Right cardiac atrium (tissue), 5 donors: ENCODE data around the gene METTL24. TPM values are rescaled to one million over a fixed set of nuclear protein-coding genes. Genes with fewer than 3 reads are reported as not detected.

ENCODE experiments used
- ATAC-seq, 2 donors: fragments of 200-7000 bp; cut with Tn5 transposase; one replicate each; pipeline versions ENCODE4 v1.8.0 to v1.9.1; 2020; ENCODE audit warnings: moderate library complexity in 2 of 2, mild to moderate bottlenecking in 1 of 2
- DNase-seq, 3 donors: peaks; one replicate each; pipeline ENCODE4 v3.0.0-alpha.2; 2020
- H3K27ac ChIP-seq: one replicate; pipeline ENCODE4 v1.5.1; 2013; ENCODE audit warnings: mild to moderate bottlenecking, low read length, control low read depth, moderate library complexity
- H3K27me3 ChIP-seq: one replicate; pipeline ENCODE4 v1.6.1; 2013; ENCODE audit not compliant: control insufficient read depth, insufficient read depth
- H3K4me1 ChIP-seq: one replicate; pipeline ENCODE4 v1.6.1; 2013; ENCODE audit warnings: low read length; ENCODE audit not compliant: control insufficient read depth, insufficient read depth
- H3K4me3 ChIP-seq: one replicate; pipeline ENCODE4 v1.5.1; 2013; ENCODE audit warnings: low read length, control low read depth
- H3K9me3 ChIP-seq: one replicate; pipeline ENCODE4 v1.6.1; 2013; ENCODE audit warnings: low read length; ENCODE audit not compliant: control insufficient read depth
- WGBS: extraction: QIAGEN DNeasy Blood & Tissue Kit; methylation state at CpG from one replicate; pipeline ENCODE4 v1.1.7; 2013; 5-methylcytosine and 5-hydroxymethylcytosine counted together
- intact Hi-C, 4 donors: fragments of 100-400 bp; cut with DNase I; formaldehyde crosslinking; loops; one replicate each; pipeline versions ENCODE4 v1.11.0 to v1.14.0; 2022 to 2023
- long read RNA-seq, 4 donors: library from polyadenylated mRNA; unstranded; transcript quantifications; one replicate each; pipeline ENCODE4 v2.0.0, GENCODE V29; 2020 to 2021
- polyA plus RNA-seq: library from polyadenylated mRNA; stranded (reverse); fragments of 200-250 nt; gene quantifications from one replicate; pipeline ENCODE4 v1.2.3, GENCODE V29; 2013
- total RNA-seq, 4 donors: library from RNA; stranded (reverse); fragmentation: NEBNext Ultra II Directional; extraction: Animal tissue kit (Norgen Biotek cat#: 25700); gene quantifications; one replicate each; pipeline ENCODE4 v1.2.1, GENCODE V29; 2021
- donor health status: healthy with polysubstance abuse.
- donor health status: DM: no; HTN: yes; CAD: no.
- donor health status: DM: no; HTN: no; CAD: no.
- donor health status: DM: no; HTN: yes; CAD: no; lungs with severe emphysema.
- donor health status: DM: yes; HTN: yes; CAD: no.

METTL24 gene, protein sequence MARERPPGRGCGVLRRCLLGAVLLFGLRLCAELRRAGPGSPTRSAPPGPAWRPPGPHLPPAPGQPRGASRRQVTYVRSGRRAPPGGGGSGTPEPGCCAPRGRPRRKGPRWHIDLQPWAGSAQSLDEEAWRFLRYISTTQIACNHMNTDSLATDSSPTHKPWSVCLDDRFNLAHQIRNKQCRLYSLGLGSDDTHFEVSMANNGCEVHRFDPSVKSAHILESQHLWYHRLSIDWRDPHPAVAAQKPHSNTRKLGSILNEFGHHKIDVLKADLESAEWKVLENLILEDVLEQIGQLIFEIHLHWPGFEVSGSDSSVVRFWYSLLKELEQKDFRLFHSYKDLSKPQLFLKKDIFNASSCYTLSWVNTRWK
- total RNA-seq: 1 to 10 TPM; 3.5 to 4.2 (median 3.8) TPM
- polyA plus RNA-seq: 0.77 TPM
- long read RNA-seq, donor 1, transcript METTL24-201 (5 exons, 1,119 nt): major isoform, 5 of 10 reads
- long read RNA-seq, donor 1, partial matches to known transcripts: 0 of 10 reads
- long read RNA-seq, donor 1, other reads (novel, unspliced or antisense): 5 of 10 reads
- long read RNA-seq, donor 2, partial matches to known transcripts: 1 of 7 reads
- long read RNA-seq, donor 2, other reads (novel, unspliced or antisense): 3 of 7 reads
- long read RNA-seq, donor 3, partial matches to known transcripts: 2 of 4 reads
- long read RNA-seq, donor 3, other reads (novel, unspliced or antisense): 2 of 4 reads
- long read RNA-seq, donor 4, partial matches to known transcripts: 2 of 15 reads
- long read RNA-seq, donor 4, other reads (novel, unspliced or antisense): 9 of 15 reads

DNA sequence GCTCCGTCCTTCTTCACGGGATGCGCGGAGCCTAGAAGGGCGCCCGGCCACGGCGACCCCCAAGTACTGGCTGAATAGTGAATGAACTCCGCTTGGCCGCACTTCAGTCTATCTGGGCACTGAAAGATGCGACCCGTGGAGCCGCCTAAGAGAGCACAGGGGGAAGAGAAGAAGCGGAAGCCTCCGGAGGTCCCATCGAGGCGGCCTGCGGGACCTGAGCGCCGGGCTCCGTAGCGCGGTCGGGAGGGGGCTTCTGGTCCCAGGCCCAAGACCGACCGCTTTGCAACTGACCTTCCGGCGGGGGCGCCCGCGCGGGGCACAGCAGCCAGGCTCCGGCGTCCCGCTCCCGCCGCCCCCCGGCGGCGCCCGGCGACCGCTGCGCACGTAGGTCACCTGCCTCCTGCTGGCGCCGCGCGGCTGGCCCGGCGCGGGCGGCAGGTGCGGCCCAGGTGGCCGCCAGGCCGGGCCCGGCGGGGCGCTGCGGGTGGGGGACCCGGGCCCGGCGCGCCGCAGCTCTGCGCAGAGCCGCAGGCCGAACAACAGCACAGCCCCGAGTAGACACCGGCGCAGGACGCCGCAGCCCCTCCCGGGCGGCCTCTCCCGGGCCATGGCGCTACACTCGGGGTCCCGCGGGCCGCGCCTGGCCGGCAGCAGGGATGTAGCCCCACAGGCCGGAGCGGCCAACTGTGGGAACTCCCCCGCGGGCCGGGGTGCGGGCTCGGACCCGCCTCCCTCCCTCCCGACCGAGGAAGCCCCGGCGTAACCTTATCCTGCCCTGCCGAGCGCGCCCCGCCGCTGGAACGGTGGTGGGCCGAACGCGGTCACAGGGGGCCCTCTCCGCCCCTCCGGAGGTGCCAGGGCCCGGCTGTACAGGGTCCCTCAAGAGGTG lies at the start of gene METTL24:
METTL24 (minus strand) TSS at position 686 of the 889 bp plus-strand sequence; CDS start at position 609, 77 bp downstream.
- Histone ChIP-seq H3K27ac (peak within 1 kb of the TSS; percentile 81), H3K4me3 (peak within 1 kb of the TSS; percentile 91), H3K4me1 (peaks cover 2% of the 10 kb centered on the region), H3K27me3 (no peaks in the 10 kb centered on the region), H3K9me3 (no peaks in the 10 kb centered on the region)
- 1% methylated on average over 107 of the region's 107 CpGs for WGBS
- DNase-seq (peak; percentile 27 to 75 (median 71)), ATAC-seq (peak; percentile 73 to 74)
- intact Hi-C loops: no loop called here

DNA sequence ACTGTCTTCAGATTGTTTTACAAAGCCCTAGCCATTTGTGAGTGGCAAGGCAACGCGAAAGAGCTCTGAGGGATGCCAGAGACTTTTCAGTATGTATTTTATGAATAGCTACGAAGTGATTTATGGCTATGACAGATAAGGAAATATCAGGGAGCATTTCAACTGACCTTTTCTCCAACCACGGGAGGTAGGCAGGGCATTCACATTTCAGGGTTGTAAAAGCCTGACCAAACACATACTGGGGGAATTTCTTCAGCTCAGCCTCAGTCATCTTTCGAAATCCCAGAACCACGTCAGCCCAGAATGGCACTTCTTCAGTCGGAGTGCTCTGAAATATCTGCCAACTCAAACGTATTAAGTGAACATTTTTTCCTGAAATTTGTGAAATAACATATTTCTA lies 46.5 kb upstream of the METTL24 start:
- ATAC-seq (no peak), DNase-seq (no peak)
- Histone ChIP-seq H3K27me3 (no peaks in the 10 kb centered on the region), H3K27ac (no peak overlapping the region), H3K9me3 (no peaks in the 10 kb centered on the region), H3K4me3 (no peak overlapping the region), H3K4me1 (no peaks in the 10 kb centered on the region)
- WGBS: 60% methylated on average over 8 of the region's 8 CpGs
- intact Hi-C loops: no loop called here

DNA sequence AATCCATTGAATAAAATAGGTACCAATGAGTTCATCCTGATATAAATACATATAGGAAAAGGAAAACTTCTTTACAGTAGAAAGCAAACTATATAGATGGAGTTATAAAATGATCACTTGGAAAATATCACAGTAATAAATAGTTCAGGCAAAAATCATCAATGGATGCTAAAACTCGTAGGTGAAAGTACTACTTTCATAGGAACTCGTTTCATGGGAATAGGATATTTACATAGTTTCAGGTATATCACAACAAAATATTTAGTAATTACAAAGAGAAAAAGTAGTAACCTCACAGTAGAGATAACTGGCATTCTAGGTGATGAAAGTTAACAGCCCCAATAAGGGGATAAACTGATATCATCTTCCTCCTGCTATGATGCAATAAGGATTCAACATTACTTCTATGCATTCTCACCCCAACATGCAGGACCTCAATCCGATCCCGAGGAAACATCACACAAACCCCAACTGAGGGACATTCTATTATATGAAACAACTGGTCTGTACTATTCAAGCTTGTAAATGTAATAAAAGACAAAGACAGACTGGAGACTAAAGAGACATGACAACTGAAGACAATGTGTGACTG lies 43.5 kb upstream of the METTL24 start:
- Histone ChIP-seq H3K27ac (no peak overlapping the region), H3K4me3 (no peak overlapping the region), H3K27me3 (no peaks in the 10 kb centered on the region), H3K4me1 (no peaks in the 10 kb centered on the region), H3K9me3 (no peaks in the 10 kb centered on the region)
- intact Hi-C loops: no loop called here
- DNase-seq (no peak), ATAC-seq (no peak)
- 88% methylated on average over 4 of the region's 4 CpGs for WGBS

DNA sequence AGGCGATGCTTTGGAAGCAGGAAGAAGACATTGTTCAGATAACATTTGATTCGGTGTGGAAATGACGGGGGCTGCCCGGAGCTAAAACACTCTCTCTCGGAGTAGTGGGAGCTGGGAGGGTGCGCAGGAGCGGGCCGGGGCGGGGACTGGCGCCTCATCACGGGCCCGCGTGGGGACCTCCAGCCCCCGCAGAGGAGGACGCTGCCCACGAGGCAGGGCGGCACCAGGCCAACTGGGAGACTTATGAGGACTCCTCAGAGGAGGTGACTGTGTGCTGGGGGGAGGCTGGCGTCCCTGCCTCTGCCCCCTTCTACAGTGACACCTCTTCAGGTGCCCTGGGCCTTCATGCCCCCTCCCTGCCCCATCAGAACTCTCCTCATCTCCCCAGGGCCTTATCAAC lies 42.1 kb upstream of the METTL24 start:
- Histone ChIP-seq H3K4me1 (peaks cover 2% of the 10 kb centered on the region), H3K4me3 (peak overlapping the region; percentile 55), H3K27ac (no peak overlapping the region), H3K9me3 (no peaks in the 10 kb centered on the region), H3K27me3 (no peaks in the 10 kb centered on the region)
- WGBS: 34% methylated on average over 18 of the region's 18 CpGs
- ATAC-seq: peak; percentile 28 to 58
- intact Hi-C loops: no loop called here
- peak in 1 of 3 donors; percentile 42 for DNase-seq

DNA sequence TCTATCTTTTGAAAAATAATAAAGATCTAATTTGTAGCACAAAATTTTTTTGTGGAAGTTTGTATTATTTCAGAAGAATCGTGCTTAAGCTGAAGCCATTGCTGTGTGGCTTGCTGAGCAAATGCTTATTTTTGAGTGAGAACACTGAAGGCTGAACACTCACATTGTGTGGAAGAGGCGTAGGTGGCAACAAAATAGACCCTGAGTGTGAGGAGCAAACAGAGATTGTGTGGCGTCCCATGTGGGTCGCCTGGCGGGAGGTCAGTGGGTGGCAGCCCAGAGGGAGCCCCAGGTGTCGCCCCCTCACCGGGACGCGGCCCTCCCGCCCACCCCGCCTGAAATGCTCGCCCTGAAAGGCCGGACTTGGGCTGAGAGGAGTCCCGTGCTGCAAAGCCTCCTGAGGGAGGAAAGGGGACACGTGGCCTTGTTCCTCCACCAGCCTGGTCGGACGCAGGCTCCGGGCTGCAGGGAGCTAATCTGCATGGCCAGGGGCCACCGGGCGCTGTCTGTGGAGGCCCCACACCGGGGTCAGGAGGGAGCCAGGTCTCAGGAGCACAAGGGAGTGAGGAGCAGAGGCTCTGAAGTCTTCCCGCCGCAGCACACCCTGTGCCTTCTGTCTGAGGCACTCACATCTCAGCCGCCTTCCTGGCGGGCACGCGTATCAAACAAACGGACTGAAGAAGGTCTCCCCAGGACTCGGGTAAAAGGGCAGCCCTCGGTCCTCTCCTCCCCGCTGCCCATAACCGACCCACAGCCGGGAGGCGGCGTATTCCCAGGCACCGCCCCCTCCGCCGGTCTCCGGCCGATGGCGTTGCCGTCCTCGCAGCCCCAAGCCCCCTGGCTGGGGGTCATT lies 41.3 kb upstream of the METTL24 start:
- intact Hi-C loops: loop anchor here in 2 of 4 donors (10.0 kb wide), 3 partner anchors 215 to 695 kb away; partner anchors contain the start of gene CDC40 (in 1 of the 2)
- peak overlapping the region; percentile 55 for H3K4me3 ChIP-seq
- WGBS: 17% methylated on average over 43 of the region's 43 CpGs
- no peaks in the 10 kb centered on the region for H3K27me3 ChIP-seq
- H3K4me1 ChIP-seq: peaks cover 2% of the 10 kb centered on the region
- ATAC-seq: peak; percentile 70 to 78
- peak; percentile 33 to 72 (median 72) for DNase-seq
- H3K9me3 ChIP-seq: no peaks in the 10 kb centered on the region
- H3K27ac ChIP-seq: no peak overlapping the region

DNA sequence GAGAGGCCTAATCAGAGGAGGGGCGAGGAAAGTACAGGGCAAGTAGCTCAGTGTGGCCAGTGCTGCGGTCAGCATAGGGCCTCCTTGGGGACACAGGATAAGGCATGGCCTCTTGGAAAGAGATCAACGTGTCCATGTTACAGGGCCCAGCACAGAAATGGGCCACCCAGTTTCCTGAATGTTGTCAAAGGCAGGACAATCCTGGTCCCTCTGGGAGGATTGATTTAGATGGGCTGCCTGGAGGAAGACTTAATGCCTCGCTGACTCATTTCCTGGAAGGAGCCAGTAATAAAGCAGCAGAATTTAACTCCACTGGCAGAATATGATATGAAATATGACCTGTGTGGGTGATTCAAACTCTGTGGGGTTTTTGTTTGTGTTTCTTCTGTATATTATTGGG lies 40.6 kb upstream of the METTL24 start:
- ATAC-seq: peak in 1 of 2 donors; percentile 38

DNA sequence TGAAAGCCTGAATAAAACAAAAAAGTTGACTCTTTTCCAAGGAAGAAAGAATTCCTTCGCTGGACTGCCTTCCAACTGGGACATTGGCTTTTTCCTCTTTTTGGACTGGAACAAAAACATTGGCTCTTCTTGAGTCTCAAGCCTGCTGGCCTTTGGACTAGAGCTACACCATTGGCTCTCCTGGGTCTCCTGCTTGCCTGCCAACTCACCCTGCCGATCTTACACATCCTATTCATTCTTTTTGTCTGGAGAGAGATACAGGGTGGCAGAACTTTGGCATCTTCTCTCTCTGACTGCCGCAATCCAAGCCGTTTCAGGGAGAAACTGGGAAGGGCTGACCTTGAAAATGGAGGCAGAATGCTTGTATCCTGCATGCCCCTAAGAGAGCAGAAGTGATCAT lies 37.1 kb upstream of the METTL24 start:
- peak in 1 of 2 donors; percentile 25 for ATAC-seq
- WGBS: 39% methylated on average over 4 of the region's 4 CpGs
- intact Hi-C loops: loop anchor here in 2 of 4 donors (10.0 kb wide), 3 partner anchors 210 to 690 kb away; partner anchors contain the start of gene CDC40 (in 1 of the 2)

More for the DNA sequence above, 40.6 kb upstream of the METTL24 start:
- no peak overlapping the region for H3K4me3 ChIP-seq
- no peaks in the 10 kb centered on the region for H3K27me3 ChIP-seq
- peaks cover 2% of the 10 kb centered on the region for H3K4me1 ChIP-seq
- no peak overlapping the region for H3K27ac ChIP-seq
- 84% methylated on average over 4 of the region's 4 CpGs for WGBS
- intact Hi-C loops: loop anchor here in 2 of 4 donors (10.0 kb wide), 3 partner anchors 214 to 694 kb away; partner anchors contain the start of gene CDC40 (in 1 of the 2)
- no peaks in the 10 kb centered on the region for H3K9me3 ChIP-seq
- no peak for DNase-seq

DNA sequence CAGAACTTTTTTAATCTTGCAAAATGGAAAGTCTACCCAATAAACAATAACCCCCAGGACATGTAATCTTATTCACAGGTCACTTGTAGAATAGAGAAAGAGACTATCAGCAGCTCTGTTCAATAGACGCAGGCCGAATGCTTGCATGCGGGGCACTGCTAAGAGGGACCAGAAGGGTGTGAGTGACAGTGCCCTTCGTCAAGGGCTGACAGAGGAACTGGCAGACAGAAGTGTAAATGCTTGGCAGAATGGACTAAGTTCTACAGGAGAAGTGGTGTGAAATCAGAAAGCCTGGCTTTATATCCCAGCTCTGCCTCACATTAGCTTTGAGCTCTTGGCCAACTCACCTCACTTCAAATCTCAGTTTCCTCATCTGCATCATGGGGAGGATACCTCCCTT lies 36.3 kb upstream of the METTL24 start:
- 75% methylated on average over 4 of the region's 4 CpGs for WGBS
- Histone ChIP-seq H3K4me3 (no peak overlapping the region), H3K9me3 (no peaks in the 10 kb centered on the region), H3K4me1 (peaks cover 4% of the 10 kb centered on the region), H3K27ac (peak overlapping the region; percentile 63), H3K27me3 (no peaks in the 10 kb centered on the region)
- peak; percentile 56 to 58 for ATAC-seq
- DNase-seq: no peak
- intact Hi-C loops: loop anchor here in 2 of 4 donors (5.0 to 10.0 kb wide), 4 partner anchors 210 to 690 kb away; partner anchors contain the start of genes CDC40 (in 1 of the 2) and WASF1 (in 1 of the 2)

More for the DNA sequence above, 37.1 kb upstream of the METTL24 start:
- Histone ChIP-seq H3K27me3 (no peaks in the 10 kb centered on the region), H3K4me1 (peaks cover 2% of the 10 kb centered on the region), H3K4me3 (no peak overlapping the region), H3K27ac (peak overlapping the region; percentile 26), H3K9me3 (no peaks in the 10 kb centered on the region)
- peak in 2 of 3 donors; percentile 53 to 65 for DNase-seq

DNA sequence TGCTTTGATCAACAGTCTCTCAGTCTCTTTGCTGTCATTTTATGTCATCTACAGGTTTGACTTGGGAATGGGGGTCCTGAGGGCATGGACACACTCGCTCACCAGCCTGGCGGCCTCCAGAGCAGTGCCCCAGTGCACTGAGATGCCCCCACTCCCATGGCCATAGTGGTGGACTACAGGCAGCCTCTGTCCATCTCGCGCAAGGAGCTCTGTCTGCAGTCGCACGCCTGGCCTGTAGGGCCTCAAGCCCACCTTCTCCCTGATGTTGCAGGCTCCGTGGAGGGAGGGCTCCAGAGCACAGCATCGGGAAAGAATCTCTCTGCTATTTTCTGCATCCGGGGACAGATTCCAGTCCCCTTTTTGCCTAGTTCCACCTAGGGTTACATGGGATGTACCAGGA lies 34.6 kb upstream of the METTL24 start:
- intact Hi-C loops: loop anchor here in 2 of 4 donors (5.0 to 10.0 kb wide), 4 partner anchors 208 to 688 kb away; partner anchors contain the start of genes CDC40 (in 1 of the 2) and WASF1 (in 1 of the 2)
- no peak overlapping the region for H3K4me3 ChIP-seq
- ATAC-seq (no peak), DNase-seq (no peak)
- no peak overlapping the region for H3K27ac ChIP-seq
- H3K9me3 ChIP-seq: no peaks in the 10 kb centered on the region
- H3K27me3 ChIP-seq: no peaks in the 10 kb centered on the region
- WGBS: 72% methylated on average over 9 of the region's 9 CpGs
- H3K4me1 ChIP-seq: peaks cover 4% of the 10 kb centered on the region
